ENCODE measurements around the gene DEPDC1B.

DNA sequence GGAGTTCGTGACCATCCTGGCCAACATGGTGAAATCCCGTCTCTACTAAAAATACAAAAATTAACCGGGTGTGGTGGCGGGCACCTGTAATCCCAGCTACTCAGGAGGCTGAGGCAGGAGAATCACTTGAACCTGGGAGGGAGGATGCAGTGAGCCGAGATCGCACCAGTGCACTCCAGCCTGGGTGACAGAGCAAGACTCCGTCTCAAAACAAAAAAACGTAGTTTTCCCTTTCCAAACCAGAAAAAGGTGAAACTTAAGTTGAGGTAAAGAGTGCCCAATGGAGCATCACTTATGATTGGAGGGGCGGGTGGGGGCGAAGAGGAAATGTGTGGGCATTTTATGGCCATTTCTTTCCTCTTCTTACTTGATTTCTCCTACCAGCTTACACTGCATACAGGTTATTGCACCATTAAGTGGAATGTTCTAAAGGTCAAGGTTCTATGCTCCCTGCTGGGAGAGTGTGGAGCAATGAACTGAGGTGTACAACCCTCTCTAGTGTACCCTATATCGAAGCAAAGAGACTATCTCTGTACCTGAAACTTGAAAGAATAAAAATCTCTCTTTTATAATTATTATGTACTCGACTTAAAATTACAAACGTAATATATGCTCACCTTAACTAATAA, 136.2 kb downstream of the DEPDC1B start:
- TF ChIP-seq, protein P1, sequence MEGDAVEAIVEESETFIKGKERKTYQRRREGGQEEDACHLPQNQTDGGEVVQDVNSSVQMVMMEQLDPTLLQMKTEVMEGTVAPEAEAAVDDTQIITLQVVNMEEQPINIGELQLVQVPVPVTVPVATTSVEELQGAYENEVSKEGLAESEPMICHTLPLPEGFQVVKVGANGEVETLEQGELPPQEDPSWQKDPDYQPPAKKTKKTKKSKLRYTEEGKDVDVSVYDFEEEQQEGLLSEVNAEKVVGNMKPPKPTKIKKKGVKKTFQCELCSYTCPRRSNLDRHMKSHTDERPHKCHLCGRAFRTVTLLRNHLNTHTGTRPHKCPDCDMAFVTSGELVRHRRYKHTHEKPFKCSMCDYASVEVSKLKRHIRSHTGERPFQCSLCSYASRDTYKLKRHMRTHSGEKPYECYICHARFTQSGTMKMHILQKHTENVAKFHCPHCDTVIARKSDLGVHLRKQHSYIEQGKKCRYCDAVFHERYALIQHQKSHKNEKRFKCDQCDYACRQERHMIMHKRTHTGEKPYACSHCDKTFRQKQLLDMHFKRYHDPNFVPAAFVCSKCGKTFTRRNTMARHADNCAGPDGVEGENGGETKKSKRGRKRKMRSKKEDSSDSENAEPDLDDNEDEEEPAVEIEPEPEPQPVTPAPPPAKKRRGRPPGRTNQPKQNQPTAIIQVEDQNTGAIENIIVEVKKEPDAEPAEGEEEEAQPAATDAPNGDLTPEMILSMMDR (IDR thresholded peaks at IDR 0.05) = no peak
- no peak for TF ChIP-seq POLR2A (IDR thresholded peaks at IDR 0.05)
